ENCODE measurements around the gene KCNK5. TPM values are rescaled to one million over a fixed set of nuclear protein-coding genes. Genes with fewer than 3 reads are reported as not detected.

Gene KCNK5
- polyA plus RNA-seq, 1 donor from 2014 or later: not detected

- H3K9me2 ChIP-seq (ENCODE audit: insufficient read depth, low read length): no peaks in the 10 kb centered on the region
- no peaks in the 10 kb centered on the region for H3K9me3 ChIP-seq (ENCODE audit: low read length)
- H3K9ac ChIP-seq (ENCODE audit: low read length): no peak overlapping the region
- H3F3A ChIP-seq (ENCODE audit: insufficient read depth, low read length, poor library complexity, severe bottlenecking): no peaks in the 10 kb centered on the region
- no peak overlapping the region for H3K4me2 ChIP-seq (ENCODE audit: low read length)
- TF ChIP-seq SMC3 (conservative IDR thresholded peaks at IDR 0.05; ENCODE audit: poor library complexity) (no peak), REST (IDR thresholded peaks at IDR 0.05; ENCODE audit: borderline replicate concordance) (no peak), TAF1 (IDR thresholded peaks at IDR 0.05; ENCODE audit: low read depth) (no peak), EZH2 (IDR thresholded peaks at IDR 0.05; ENCODE audit: borderline replicate concordance, insufficient read depth, low read length, poor library complexity, severe bottlenecking) (no peak), CTCF (IDR thresholded peaks at IDR 0.05; ENCODE audit: poor library complexity, severe bottlenecking) (no peak), POLR2AphosphoS5 (IDR thresholded peaks at IDR 0.05) (no peak), RAD21 (conservative IDR thresholded peaks at IDR 0.05) (no peak), MXI1 (conservative IDR thresholded peaks at IDR 0.05; ENCODE audit: poor library complexity, severe bottlenecking) (no peak), EP300 (conservative IDR thresholded peaks at IDR 0.05; ENCODE audit: poor library complexity, severe bottlenecking) (no peak)
- H2AFZ ChIP-seq (ENCODE audit: low read depth, low read length): no peak overlapping the region
- no peaks in the 10 kb centered on the region for H3K36me3 ChIP-seq (ENCODE audit: insufficient read depth, low read length)
- no peaks in the 10 kb centered on the region for H4K20me1 ChIP-seq (ENCODE audit: insufficient read depth)
- H3K4me3 ChIP-seq (ENCODE audit: low read length): no peak overlapping the region
- no peaks in the 10 kb centered on the region for H3K27me3 ChIP-seq (ENCODE audit: insufficient read depth, low read depth, low read length)
- no peaks in the 10 kb centered on the region for H3K79me2 ChIP-seq (replicated peaks; ENCODE audit: insufficient read depth, low read length)
- H3K27ac ChIP-seq (ENCODE audit: low read length): no peak overlapping the region
Measured at GRCh38 chr6:39274903-39275302, 45.6 kb upstream of the KCNK5 start.

GRCh38 chr6:39274471-39274870 lies 45.2 kb upstream of the KCNK5 start:
- no peak overlapping the region for H3K4me2 ChIP-seq (ENCODE audit: low read length)

More at GRCh38 chr6:39274471-39274870, 45.2 kb upstream of the KCNK5 start:
- H3K9me3 ChIP-seq (ENCODE audit: low read length): no peaks in the 10 kb centered on the region
- no peak overlapping the region for H3K9ac ChIP-seq (ENCODE audit: low read length)
- no peak overlapping the region for H2AFZ ChIP-seq (ENCODE audit: low read depth, low read length)
- H3K27ac ChIP-seq (ENCODE audit: low read length): no peak overlapping the region
- TF ChIP-seq POLR2AphosphoS5 (IDR thresholded peaks at IDR 0.05) (no peak), MXI1 (conservative IDR thresholded peaks at IDR 0.05; ENCODE audit: poor library complexity, severe bottlenecking) (no peak), EZH2 (IDR thresholded peaks at IDR 0.05; ENCODE audit: borderline replicate concordance, insufficient read depth, low read length, poor library complexity, severe bottlenecking) (no peak), CTCF (IDR thresholded peaks at IDR 0.05; ENCODE audit: poor library complexity, severe bottlenecking) (no peak), RAD21 (conservative IDR thresholded peaks at IDR 0.05) (no peak), SMC3 (conservative IDR thresholded peaks at IDR 0.05; ENCODE audit: poor library complexity) (no peak), REST (IDR thresholded peaks at IDR 0.05; ENCODE audit: borderline replicate concordance) (no peak), TAF1 (IDR thresholded peaks at IDR 0.05; ENCODE audit: low read depth) (no peak), EP300 (conservative IDR thresholded peaks at IDR 0.05; ENCODE audit: poor library complexity, severe bottlenecking) (no peak)
- H3K27me3 ChIP-seq (ENCODE audit: insufficient read depth, low read depth, low read length): no peaks in the 10 kb centered on the region
- H3K4me3 ChIP-seq (ENCODE audit: low read length): no peak overlapping the region
- H3F3A ChIP-seq (ENCODE audit: insufficient read depth, low read length, poor library complexity, severe bottlenecking): no peaks in the 10 kb centered on the region
- H3K9me2 ChIP-seq (ENCODE audit: insufficient read depth, low read length): no peaks in the 10 kb centered on the region
- H3K36me3 ChIP-seq (ENCODE audit: insufficient read depth, low read length): no peaks in the 10 kb centered on the region
- no peaks in the 10 kb centered on the region for H4K20me1 ChIP-seq (ENCODE audit: insufficient read depth)
- no peaks in the 10 kb centered on the region for H3K79me2 ChIP-seq (replicated peaks; ENCODE audit: insufficient read depth, low read length)

Data from neural cell (in vitro differentiated cells).